Vagina (tissue), 2 donors: ENCODE measurements around the gene HK2.

Source experiments
- POLR2A ChIP-seq, 2 donors: fragments of 450-650 bp; IDR thresholded peaks; one replicate each; pipeline ENCODE4 v1.6.1; 2017; ENCODE audit warnings: antibody characterized with exemption in 2 of 2, mild to moderate bottlenecking in 2 of 2, moderate library complexity in 2 of 2
- TF ChIP-seq, protein P1 (sequence below), 3 experiments: fragments of 450-650 bp in 2 of 3; fragments of 200-600 bp in 1 of 3; sonication (generic) in 1 of 3; IDR thresholded peaks; one replicate each; pipeline ENCODE4 v1.5.1; 2017 to 2019; ENCODE audit warnings: antibody characterized with exemption in 3 of 3, mild to moderate bottlenecking in 2 of 3, moderate library complexity in 2 of 3

DNA sequence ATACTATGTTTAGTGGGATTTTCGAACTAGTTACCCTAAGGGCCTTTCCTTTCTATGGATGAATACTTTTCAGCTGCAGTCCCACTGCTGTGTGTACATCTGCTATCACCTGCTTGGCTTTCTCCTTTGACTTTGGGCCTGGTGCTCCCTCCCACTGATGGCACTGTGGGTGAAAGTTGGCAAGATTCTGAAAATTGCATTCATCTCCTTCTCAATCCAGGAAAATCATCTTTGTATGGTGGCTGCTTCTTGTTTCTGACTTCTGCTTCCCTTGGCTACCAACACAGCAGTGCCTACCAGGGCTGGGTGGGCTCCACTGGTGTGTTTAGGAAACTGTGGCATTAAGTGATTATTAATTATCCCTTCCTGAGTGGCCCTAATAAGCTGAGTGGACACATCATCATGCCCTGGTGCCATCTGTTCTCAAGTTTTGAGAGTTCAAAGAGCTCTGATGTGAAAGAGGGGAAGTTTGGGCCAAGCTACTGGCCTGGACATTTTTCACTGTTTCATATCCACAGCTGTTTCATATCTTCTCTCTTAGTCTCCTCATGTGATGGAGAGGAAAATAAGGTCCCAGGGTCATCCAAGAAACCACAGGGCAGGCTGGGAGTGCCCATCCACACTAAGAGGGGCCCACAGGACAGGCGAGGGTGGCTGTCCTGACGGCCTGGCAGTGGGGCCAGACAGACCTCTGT lies 16.7 kb downstream of the HK2 start:
- TF ChIP-seq, protein P1, sequence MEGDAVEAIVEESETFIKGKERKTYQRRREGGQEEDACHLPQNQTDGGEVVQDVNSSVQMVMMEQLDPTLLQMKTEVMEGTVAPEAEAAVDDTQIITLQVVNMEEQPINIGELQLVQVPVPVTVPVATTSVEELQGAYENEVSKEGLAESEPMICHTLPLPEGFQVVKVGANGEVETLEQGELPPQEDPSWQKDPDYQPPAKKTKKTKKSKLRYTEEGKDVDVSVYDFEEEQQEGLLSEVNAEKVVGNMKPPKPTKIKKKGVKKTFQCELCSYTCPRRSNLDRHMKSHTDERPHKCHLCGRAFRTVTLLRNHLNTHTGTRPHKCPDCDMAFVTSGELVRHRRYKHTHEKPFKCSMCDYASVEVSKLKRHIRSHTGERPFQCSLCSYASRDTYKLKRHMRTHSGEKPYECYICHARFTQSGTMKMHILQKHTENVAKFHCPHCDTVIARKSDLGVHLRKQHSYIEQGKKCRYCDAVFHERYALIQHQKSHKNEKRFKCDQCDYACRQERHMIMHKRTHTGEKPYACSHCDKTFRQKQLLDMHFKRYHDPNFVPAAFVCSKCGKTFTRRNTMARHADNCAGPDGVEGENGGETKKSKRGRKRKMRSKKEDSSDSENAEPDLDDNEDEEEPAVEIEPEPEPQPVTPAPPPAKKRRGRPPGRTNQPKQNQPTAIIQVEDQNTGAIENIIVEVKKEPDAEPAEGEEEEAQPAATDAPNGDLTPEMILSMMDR (IDR thresholded peaks at IDR 0.05), result no peak
- TF ChIP-seq POLR2A (IDR thresholded peaks at IDR 0.05), result no peak
